H1 (cell line): ENCODE results near the gene ANP32A. TPM values are rescaled to one million over a fixed set of nuclear protein-coding genes. Genes with fewer than 3 reads are reported as not detected.

Experiments used
- CBX5 ChIP-seq: fragments of 300-800, 300-1000 bp; sonication (generic); IDR thresholded peaks from 2 replicates; pipeline ENCODE4 v1.7.1; 2016; ENCODE audit warnings: antibody characterized with exemption, low read length, low read depth
- polyA plus RNA-seq, 7 experiments: library from polyadenylated mRNA; depleted of rRNA in 3 of 7; stranded (reverse) in 5 of 7; unstranded in 2 of 7; fragments of >200 nt in 5 of 7; fragments of 200-250 nt in 2 of 7; gene quantifications; 1 replicate in 5 of 7; 2 replicates in 1 of 7; 4 replicates in 1 of 7; pipeline versions ENCODE4 v1.2.1 to v1.2.3, GENCODE V29; 2011 to 2013; ENCODE audit warnings: missing spikeins in 2 of 7, mixed read lengths in 2 of 7
- total RNA-seq: library from RNA; stranded (reverse); fragmentation: NEBNext Ultra II Directional; extraction: Animal tissue kit (Norgen Biotek cat#: 25700); gene quantifications from 2 replicates; pipeline ENCODE4 v1.2.1, GENCODE V29; 2021

Gene ANP32A
- total and polyA plus RNA-seq, 2 of the 8 experiments (the other 6 are each of a cell fraction or from before 2014, with no cell fraction given) = 70.8 to 295 TPM

GRCh38 chr15:68808770-68809169 lies 11.9 kb downstream of the ANP32A start (continued):
- TF ChIP-seq CBX5 = no peak
